NCI-H2081 (cell line): ENCODE results near the gene GAS6.

Source experiments
- DNase-seq, 2 experiments: peaks; one replicate each; lab custom pipeline; 2025; lab: John Stamatoyannopoulos, UW

GAS6 gene

DNA sequence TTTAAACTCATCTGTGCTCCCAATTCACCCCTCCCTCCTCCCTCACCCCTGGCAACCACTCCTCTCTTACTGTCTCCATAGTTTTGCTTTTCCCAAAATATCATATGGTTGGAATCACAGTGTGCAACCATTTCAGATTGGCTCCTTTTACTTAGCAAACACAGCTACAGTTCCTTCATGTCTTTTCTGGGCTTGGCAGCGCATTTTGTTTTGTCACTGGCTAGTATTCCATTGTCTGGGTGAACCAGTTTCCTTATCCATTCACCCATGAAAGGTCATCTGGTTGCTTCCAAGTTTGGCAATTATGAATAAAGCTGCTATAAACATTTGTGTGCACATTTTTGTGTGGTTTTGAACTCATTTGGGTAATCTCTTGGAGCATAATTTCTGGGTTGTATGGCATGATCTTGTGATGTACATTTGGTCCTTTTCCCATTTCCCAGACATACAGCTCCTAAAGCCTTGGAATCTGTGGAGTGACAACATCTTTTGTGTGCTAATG lies 23.9 kb upstream of the GAS6 start:
- no peak for DNase-seq

- no peak for DNase-seq
Observed at GRCh38 chr13:113886561-113887112, 22.8 kb upstream of the GAS6 start.

- no peak for DNase-seq
Observed at GRCh38 chr13:113884821-113885220, 20.9 kb upstream of the GAS6 start.

DNA sequence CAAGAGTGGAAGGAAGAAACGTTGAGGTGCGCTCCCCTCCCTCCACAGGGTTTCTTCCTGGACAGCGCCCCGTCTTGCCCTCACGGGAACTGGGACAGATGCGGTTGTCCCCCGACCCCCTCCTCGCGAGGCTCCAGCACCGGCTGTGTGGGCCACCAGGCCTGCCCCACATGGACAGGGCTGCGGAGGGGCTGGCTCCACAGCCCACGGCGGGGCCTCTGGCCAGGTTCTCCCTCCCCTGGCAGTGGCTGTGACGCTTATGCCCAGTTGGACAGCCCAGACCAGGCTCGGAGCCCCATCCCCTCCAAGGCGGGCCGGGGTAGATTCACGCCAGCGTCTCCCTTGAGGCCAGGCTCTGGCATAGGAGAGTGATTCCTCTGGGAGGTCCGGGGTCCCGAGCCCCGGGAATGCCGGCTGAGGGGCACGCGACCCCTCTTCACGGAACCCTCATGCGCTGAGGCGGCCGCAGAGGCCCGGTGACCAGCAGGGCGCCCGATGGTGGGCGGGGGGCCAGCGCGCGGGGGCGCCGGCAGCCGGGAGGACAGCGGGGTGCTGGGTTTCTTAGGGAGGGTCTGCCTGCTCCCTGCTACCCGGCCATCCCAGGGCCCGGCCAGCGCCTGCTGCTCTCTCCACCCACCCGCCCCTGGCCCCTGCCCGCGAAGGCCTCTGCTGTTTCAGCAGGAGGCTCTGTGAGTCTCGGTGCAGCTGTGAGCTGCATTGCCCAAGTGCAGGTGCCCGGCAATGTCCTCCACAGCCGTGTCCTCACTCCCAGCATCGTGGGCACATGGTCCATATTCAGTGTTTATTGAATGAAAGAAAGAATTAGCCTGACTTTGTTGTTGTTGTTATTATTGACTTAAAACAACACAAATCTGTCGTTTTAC lies 20.3 kb upstream of the GAS6 start:
- DNase-seq = no peak

GRCh38 chr13:113883314-113883811 lies 19.5 kb upstream of the GAS6 start:
- no peak for DNase-seq

DNA sequence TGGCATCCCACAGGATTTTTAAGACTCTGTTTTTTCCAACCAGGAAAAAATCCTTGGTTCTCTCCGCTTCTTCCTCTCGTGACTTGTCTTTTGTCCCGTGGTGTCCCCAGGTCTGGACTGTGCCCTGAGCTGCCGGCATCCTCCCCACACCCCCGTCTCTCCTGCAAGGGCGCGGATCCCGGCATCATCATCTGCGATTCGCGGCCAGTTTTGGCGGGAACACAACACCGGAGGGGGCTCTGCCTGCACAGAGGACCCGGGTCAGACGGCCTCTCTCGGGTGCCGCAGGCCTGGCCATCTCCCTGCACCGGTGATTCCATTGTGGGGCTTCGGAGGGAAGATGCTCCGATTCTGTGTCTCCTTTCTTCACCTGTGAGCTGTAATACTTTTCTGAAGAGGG lies 18.8 kb upstream of the GAS6 start:
- no peak for DNase-seq

- DNase-seq = no peak
Observed at GRCh38 chr13:113882267-113882630, 18.4 kb upstream of the GAS6 start.

GRCh38 chr13:113881614-113882266 lies 17.9 kb upstream of the GAS6 start:
- no peak for DNase-seq

DNA sequence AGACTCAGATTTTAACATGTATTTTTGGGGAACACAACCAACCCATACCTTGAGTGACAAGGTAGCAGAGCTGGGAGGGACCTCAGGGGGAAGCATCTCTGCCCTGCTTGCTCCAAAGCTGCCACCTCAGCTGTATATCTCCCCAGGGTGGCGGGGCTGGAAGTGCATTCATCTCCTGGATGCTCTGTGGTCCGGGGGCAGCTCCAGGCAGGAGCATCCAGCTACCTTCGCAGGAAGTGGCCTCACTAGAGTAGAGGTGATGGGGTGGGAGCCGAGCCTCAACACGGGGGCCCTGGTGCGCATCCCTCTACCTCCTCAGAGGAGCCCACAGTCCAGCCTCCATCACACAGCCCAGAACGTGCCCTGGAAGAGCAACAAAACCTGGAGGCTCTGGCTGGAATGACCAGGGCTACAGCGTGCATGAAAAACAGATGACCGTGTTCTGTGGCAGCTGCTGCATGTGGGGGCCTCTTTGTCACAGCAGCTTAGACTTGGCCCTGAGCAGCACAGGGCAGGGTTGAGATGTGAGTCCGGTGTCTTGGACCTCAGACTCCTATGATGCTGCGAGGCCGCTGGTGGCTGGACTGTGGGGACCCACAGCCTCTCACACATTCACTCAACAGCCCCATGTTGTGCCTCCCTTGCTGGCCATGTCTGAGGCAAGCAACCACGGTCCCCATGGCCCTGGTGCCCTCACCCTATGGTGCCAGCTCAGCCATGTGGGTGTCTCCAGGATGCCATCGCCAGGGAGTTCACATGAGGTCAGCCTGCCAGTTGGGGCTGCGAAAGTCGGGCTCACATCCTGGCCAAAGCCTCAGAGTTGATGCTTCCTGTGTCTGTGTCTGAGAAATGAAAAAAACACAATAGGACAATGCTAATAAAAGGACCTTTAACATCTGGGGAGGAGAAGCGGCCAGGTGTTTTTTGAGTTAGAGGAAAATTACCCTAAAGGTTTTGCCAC lies 17.1 kb upstream of the GAS6 start:
- DNase-seq = no peak

DNA sequence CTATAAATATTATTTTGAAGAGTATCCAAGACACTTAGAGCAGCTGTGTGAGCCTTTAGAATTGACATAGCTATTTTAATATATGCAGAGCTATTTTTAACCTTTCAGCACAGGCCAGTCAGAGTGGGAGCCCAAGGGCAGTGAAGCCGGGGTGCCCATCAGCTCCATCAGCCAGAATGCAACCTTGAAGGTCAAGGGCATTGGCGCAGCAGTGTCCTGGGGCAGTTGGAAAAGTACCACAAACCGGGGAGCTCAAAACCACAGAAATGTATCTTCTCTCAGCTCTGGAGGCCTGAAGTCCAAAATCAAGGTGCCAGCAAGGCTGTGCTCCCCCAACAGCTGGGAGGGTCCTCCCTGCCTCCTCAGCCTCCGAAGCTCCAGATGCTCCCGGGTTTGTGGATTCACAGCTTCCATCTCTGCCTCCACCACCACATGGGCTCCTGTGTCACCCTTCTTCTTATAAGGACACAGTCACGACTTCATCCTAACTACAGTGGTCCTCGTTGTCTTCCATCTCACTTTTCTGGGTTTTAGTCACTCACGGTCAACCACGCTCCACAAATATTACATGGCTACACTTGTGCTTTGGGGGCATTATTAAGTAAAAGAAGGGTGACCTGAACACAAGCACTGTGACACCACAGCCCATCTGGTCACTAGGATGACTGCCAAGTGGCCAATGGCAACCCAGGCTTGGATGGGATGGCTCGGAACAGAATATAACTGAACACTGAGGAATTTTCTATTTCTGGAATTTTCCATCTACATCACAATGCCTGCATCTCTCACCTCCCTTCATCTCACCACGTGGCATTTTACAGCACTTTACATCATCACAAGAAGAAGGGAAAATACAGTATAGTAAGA lies 15.9 kb upstream of the GAS6 start:
- no peak for DNase-seq

GRCh38 chr13:113879017-113879416 lies 15.1 kb upstream of the GAS6 start:
- peak in 1 of 2 experiments; percentile 51 for DNase-seq

DNA sequence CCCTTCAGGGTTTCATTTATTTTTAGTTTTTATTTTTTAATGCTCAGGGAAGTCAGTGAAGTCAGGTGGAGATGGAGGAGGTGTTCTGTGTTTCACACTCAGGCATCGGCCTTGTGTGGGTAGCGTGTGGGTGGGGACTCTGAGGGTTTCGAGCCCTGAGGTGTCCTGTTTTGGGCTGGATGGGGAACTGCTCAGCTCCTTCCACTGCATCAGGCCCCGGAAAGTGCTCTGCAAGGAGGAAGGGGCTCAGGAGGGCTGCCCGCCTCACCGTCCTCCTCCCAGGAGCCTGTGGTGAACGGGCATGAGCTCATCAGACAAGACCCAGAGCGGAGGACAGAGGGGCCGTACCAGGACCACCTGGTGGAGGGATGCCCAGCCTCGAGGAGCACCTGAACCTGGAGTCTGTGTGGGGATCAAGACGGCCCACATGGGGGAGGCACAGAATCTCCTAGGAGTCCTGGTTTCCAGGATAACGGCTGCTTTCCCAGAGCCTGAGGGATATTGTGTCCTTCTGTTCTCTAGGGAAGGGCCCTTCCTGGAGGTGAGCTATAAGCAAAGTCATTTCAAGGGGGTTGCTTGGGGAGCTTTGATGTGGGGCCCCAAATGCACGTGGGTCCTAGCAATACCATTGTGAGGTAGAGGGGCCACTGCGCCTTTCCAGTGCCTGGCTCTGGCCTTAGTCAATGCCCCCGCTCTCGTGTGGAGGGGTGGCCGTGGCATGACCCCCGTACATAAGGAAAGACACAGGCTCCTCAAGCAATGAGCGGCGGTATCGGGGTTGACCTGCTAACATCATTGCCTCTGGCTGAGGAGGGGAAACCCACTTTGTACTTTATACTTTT lies 13.5 kb upstream of the GAS6 start:
- DNase-seq = no peak

GRCh38 chr13:113876346-113877148 lies 12.7 kb upstream of the GAS6 start:
- DNase-seq = no peak

- DNase-seq = no peak
Observed at GRCh38 chr13:113875837-113876281, 12.0 kb upstream of the GAS6 start.

DNA sequence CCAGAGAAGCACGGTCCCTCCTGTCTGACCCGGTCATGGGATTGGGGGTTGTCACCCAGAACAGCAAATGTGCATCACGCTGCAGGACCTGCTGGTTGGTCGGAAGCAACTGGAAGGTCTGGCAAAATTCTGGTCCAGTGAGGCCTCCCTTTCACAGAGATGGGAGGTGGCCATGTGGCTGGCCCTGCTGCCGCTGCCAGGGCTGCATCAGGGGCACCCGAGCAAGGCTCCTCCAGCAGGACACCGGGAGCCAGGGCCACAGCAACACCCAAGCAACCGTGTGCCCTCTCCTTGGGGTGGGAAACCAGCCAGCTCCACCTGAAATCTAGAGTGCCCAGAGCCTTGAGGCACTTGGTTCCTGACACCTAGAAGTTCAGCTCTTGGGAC lies 11.5 kb upstream of the GAS6 start:
- no peak for DNase-seq

DNA sequence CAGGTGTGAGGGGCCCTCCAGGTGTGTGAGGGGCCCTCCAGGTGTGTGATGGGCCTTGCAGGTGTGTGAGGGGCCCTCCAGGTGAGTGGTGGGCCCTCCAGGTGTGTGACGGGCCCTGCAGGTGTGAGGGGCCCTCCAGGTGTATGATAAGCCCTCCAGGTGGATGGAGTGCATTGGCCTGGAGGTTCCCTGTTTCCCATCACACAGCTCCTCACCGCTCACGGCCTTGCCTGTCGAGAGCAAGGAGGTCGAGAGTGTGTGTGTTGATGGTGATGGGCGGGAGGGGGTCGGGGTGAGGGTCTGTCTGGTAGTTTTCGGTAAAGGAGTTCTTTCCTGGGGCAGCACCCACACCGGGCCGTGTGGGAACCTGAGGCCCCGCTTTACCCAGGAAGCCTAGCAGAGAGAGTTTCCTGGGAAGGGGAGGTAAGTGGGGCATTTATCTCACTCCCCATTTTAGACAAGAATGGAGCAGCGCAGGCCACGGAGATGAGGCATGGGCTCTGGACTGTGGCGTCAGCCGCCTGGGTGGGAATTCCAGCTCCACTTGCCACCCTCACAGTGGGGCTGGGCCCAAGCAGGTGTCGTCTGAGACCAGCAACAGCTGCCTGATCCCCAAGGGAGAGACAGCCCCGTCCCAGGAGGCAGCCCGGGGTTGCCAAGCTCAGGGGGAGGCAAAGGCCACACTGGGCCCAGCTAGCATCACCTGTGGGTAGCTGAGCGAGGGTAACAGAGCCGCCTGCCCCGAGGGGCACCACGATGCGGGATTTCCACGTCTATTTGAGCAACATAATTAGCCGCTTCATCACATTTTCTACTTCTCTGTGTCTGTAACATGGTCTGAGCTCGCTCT lies 10.9 kb upstream of the GAS6 start:
- DNase-seq = no peak

- DNase-seq = no peak
Observed at GRCh38 chr13:113874177-113874576, 10.3 kb upstream of the GAS6 start.

GRCh38 chr13:113869263-113869662 lies 5.4 kb upstream of the GAS6 start:
- DNase-seq = no peak
